Upper lobe of left lung (tissue), 4 donors: ENCODE measurements around the gene CGREF1.

Source experiments
- POLR2A ChIP-seq, 4 donors: fragments of 450-650 bp; IDR thresholded peaks; one replicate each; pipeline ENCODE4 v1.5.1; 2016 to 2017; ENCODE audit warnings: antibody characterized with exemption in 4 of 4, mild to moderate bottlenecking in 2 of 4
- POLR2AphosphoS5 ChIP-seq, 2 donors: sonication (generic); formaldehyde crosslinking; IDR thresholded peaks; one replicate each; pipeline ENCODE4 v1.5.1; 2017; ENCODE audit warnings: antibody characterized with exemption in 2 of 2
- TF ChIP-seq, protein P1 (sequence below), 6 experiments: fragments of 450-650 bp in 4 of 6; fragments of 200-600 bp in 2 of 6; sonication (generic) in 2 of 6; IDR thresholded peaks; one replicate each; pipeline ENCODE4 v1.5.1; 2016 to 2019; ENCODE audit warnings: antibody characterized with exemption in 6 of 6

DNA sequence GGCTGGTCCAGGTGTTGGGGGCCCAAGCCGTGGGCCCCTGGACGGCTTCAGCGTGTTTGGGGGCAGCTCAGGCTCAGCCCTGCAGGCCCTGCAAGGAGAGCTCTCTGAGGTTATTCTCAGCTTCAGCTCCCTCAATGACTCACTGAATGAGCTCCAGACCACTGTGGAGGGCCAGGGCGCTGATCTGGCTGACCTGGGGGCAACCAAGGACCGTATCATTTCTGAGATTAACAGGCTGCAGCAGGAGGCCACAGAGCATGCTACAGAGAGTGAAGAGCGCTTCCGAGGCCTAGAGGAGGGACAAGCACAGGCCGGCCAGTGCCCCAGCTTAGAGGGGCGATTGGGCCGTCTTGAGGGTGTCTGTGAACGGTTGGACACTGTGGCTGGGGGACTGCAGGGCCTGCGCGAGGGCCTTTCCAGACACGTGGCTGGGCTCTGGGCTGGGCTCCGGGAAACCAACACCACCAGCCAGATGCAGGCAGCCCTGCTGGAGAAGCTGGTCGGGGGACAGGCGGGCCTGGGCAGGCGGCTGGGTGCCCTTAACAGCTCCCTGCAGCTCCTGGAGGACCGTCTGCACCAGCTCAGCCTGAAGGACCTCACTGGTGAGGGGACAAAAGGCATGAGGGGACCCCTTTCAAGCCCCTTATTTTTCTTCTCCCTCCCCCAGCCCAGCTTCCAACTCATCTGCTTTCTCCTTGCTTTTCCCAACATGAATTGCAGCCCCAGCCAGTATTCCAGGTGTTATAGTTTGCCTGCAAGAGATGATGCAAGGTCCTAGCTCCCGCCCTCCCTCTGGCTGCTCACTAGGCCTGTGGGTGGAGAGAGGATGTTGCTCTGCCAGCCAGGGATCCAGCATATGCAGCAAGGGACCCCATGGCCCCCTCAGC is 35.3 kb downstream of the CGREF1 start:
- TF ChIP-seq POLR2AphosphoS5 (IDR thresholded peaks at IDR 0.05) (no peak), POLR2A (IDR thresholded peaks at IDR 0.05) (no peak)
- TF ChIP-seq, protein P1, sequence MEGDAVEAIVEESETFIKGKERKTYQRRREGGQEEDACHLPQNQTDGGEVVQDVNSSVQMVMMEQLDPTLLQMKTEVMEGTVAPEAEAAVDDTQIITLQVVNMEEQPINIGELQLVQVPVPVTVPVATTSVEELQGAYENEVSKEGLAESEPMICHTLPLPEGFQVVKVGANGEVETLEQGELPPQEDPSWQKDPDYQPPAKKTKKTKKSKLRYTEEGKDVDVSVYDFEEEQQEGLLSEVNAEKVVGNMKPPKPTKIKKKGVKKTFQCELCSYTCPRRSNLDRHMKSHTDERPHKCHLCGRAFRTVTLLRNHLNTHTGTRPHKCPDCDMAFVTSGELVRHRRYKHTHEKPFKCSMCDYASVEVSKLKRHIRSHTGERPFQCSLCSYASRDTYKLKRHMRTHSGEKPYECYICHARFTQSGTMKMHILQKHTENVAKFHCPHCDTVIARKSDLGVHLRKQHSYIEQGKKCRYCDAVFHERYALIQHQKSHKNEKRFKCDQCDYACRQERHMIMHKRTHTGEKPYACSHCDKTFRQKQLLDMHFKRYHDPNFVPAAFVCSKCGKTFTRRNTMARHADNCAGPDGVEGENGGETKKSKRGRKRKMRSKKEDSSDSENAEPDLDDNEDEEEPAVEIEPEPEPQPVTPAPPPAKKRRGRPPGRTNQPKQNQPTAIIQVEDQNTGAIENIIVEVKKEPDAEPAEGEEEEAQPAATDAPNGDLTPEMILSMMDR (IDR thresholded peaks at IDR 0.05): no peak
